OCI-LY1 (cell line): Measurements from ENCODE around the gene MTO1.
A peak's percentile ranks its signal among the peaks of the same experiment; 100 is the strongest.
"Not testable (repeated sequence)": the region's sequence is repeated elsewhere in the genome, so short reads cannot be mapped to it uniquely, and the experiment has no call there.

Source experiments
- H2AFZ ChIP-seq: fragments of 200-600 bp; sonication (generic), shearing (Covaris generic); 2 replicates; pipeline ENCODE4 v1.6.0; 2014; ENCODE audit warnings: antibody characterized with exemption, mild to moderate bottlenecking, low read length
- H3F3A ChIP-seq: fragments of 200-600 bp; sonication (generic), shearing (Covaris generic); 2 replicates; pipeline ENCODE4 v1.6.0; 2014; ENCODE audit warnings: mild to moderate bottlenecking, antibody characterized with exemption, low read length, moderate library complexity; ENCODE audit not compliant: insufficient read depth
- H3K27ac ChIP-seq: fragments of 200-600 bp; sonication (generic); 2 replicates; pipeline ENCODE4 v1.5.1; 2014; ENCODE audit warnings: low read length, mixed run types, mild to moderate bottlenecking, low read depth; ENCODE audit not compliant: poor library complexity, severe bottlenecking
- H3K27me3 ChIP-seq: fragments of 200-600 bp; sonication (generic); 2 replicates; pipeline ENCODE4 v1.6.0; 2014; ENCODE audit warnings: antibody characterized with exemption, mild to moderate bottlenecking, low read length, moderate library complexity; ENCODE audit not compliant: insufficient read depth
- H3K36me3 ChIP-seq: fragments of 200-600 bp; sonication (generic); 2 replicates; pipeline ENCODE4 v1.6.1; 2014; ENCODE audit warnings: mild to moderate bottlenecking, antibody characterized with exemption, low read length, moderate library complexity, mixed read lengths; ENCODE audit not compliant: insufficient read depth
- H3K4me1 ChIP-seq: fragments of 200-600 bp; sonication (generic); 2 replicates; pipeline ENCODE4 v1.5.1; 2014; ENCODE audit warnings: mild to moderate bottlenecking, low read length, moderate library complexity; ENCODE audit not compliant: insufficient read depth, severe bottlenecking
- H3K4me2 ChIP-seq: fragments of 200-600 bp; sonication (generic), shearing (Covaris generic); 2 replicates; pipeline ENCODE4 v1.6.1; 2014; ENCODE audit warnings: low read length
- H3K4me3 ChIP-seq: fragments of 200-600 bp; sonication (generic); 2 replicates; pipeline ENCODE4 v1.5.1; 2014; ENCODE audit warnings: low read length, low read depth, mild to moderate bottlenecking, mixed read lengths; ENCODE audit not compliant: poor library complexity, severe bottlenecking
- H3K79me2 ChIP-seq: fragments of 200-600 bp; shearing (Covaris generic); 2 replicates; pipeline ENCODE4 v1.6.1; 2016; ENCODE audit warnings: mixed run types, low read length, mixed read lengths; ENCODE audit not compliant: insufficient read depth
- H3K9ac ChIP-seq: fragments of 200-600 bp; sonication (generic), shearing (Covaris generic); 2 replicates; pipeline ENCODE4 v1.6.1; 2014; ENCODE audit warnings: mild to moderate bottlenecking, low read length, mixed read lengths
- H3K9me2 ChIP-seq: fragments of 200-600 bp; sonication (generic), shearing (Covaris generic); 2 replicates; pipeline ENCODE4 v1.6.1; 2014; ENCODE audit warnings: low read depth, mild to moderate bottlenecking, low read length, mixed read lengths
- H3K9me3 ChIP-seq: fragments of 200-600 bp; shearing (Covaris generic); 2 replicates; pipeline ENCODE4 v1.6.1; 2014; ENCODE audit warnings: low read length, mixed read lengths
- H4K20me1 ChIP-seq: fragments of 200-600 bp; sonication (generic), shearing (Covaris generic); 2 replicates; pipeline ENCODE4 v1.6.0; 2016; ENCODE audit warnings: mild to moderate bottlenecking, low read length; ENCODE audit not compliant: insufficient read depth
- CTCF ChIP-seq: fragments of 200-600 bp; sonication (generic), shearing (Covaris generic); IDR thresholded peaks from 2 replicates; pipeline ENCODE4 v1.5.1; 2017; ENCODE audit warnings: mild to moderate bottlenecking, antibody characterized with exemption, low read length, moderate library complexity, mixed read lengths
- EZH2 ChIP-seq: fragments of 200-600 bp; sonication (generic), shearing (Covaris generic); IDR thresholded peaks from 2 replicates; pipeline ENCODE4 v1.8.0; 2017; ENCODE audit warnings: borderline replicate concordance, mixed run types, mild to moderate bottlenecking, antibody characterized with exemption, low read length, moderate library complexity, mixed read lengths

MTO1 gene

GRCh38 chr6:73548458-73549446, 87.2 kb downstream of the MTO1 start:
- H3K4me1 ChIP-seq, result no peaks in the 10 kb centered on the region
- no peaks in the 10 kb centered on the region for H3K9me3 ChIP-seq
- no peaks in the 10 kb centered on the region for H3K36me3 ChIP-seq
- H3F3A ChIP-seq, result no peaks in the 10 kb centered on the region
- no peak overlapping the region for H3K9ac ChIP-seq
- TF ChIP-seq EZH2 (no peak), CTCF (peak; percentile 24; the same call in 1 of the 2 replicates)
- H3K79me2 ChIP-seq, result no peaks in the 10 kb centered on the region
- no peaks in the 10 kb centered on the region for H4K20me1 ChIP-seq
- no peak overlapping the region for H2AFZ ChIP-seq
- H3K4me3 ChIP-seq, result no peak overlapping the region
- H3K27ac ChIP-seq, result no peak overlapping the region
- H3K4me2 ChIP-seq, result no peak overlapping the region
- no peaks in the 10 kb centered on the region for H3K27me3 ChIP-seq
- no peaks in the 10 kb centered on the region for H3K9me2 ChIP-seq

- not testable (repeated sequence) for H3K9me3 ChIP-seq, H3F3A ChIP-seq, H3K9me2 ChIP-seq, H3K4me2 ChIP-seq, H3K9ac ChIP-seq, H3K27me3 ChIP-seq, H3K4me3 ChIP-seq, H2AFZ ChIP-seq, H4K20me1 ChIP-seq, H3K79me2 ChIP-seq, H3K36me3 ChIP-seq, H3K4me1 ChIP-seq, H3K27ac ChIP-seq
Measured at GRCh38 chr6:73551115-73551514, 89.6 kb downstream of the MTO1 start.

GRCh38 chr6:73555380-73555949, 93.9 kb downstream of the MTO1 start:
- not testable (repeated sequence) for H3K27me3 ChIP-seq, H3K4me2 ChIP-seq, H3F3A ChIP-seq, H4K20me1 ChIP-seq, H3K9me2 ChIP-seq, H3K79me2 ChIP-seq, H3K9me3 ChIP-seq, H2AFZ ChIP-seq, H3K27ac ChIP-seq, H3K36me3 ChIP-seq, H3K9ac ChIP-seq, H3K4me1 ChIP-seq, H3K4me3 ChIP-seq

GRCh38 chr6:73556836-73557235, 95.3 kb downstream of the MTO1 start:
- H4K20me1 ChIP-seq, result no peaks in the 10 kb centered on the region
- H3K27me3 ChIP-seq, result no peaks in the 10 kb centered on the region
- H3K4me2 ChIP-seq, result no peak overlapping the region
- no peaks in the 10 kb centered on the region for H3K79me2 ChIP-seq
- H3K9me2 ChIP-seq, result no peaks in the 10 kb centered on the region
- no peak overlapping the region for H3K9ac ChIP-seq
- H3K9me3 ChIP-seq, result no peaks in the 10 kb centered on the region
- no peaks in the 10 kb centered on the region for H3K36me3 ChIP-seq
- H2AFZ ChIP-seq, result no peak overlapping the region
- TF ChIP-seq CTCF, result no peak
- TF ChIP-seq EZH2, result no peak
- peaks cover 6% of the 10 kb centered on the region for H3K4me1 ChIP-seq
- no peak overlapping the region for H3K27ac ChIP-seq
- no peaks in the 10 kb centered on the region for H3F3A ChIP-seq
- H3K4me3 ChIP-seq, result no peak overlapping the region
